Thoracic aorta (tissue), 2 donors: ENCODE data around the gene STK32C. TPM values are rescaled to one million over a fixed set of nuclear protein-coding genes. Genes with fewer than 3 reads are reported as not detected.

Source experiments
- ATAC-seq: fragments of 150-250 bp; one replicate; pipeline ENCODE4 v1.8.0; 2017; ENCODE audit warnings: low read depth; ENCODE audit not compliant: insufficient number of reproducible peaks, low FRiP score
- DNase-seq: peaks from one replicate; pipeline ENCODE4 v3.0.0-alpha.2; 2020; ENCODE audit warnings: low spot score
- H3K27ac ChIP-seq, 2 donors: fragments of 200-600 bp; sonication (generic); 1 replicate in 1 of 2; 2 replicates in 1 of 2; pipeline ENCODE4 v1.5.1; 2016; ENCODE audit warnings: mild to moderate bottlenecking in 2 of 2, moderate library complexity in 2 of 2
- H3K27me3 ChIP-seq: fragments of 200-600 bp; sonication (generic); replicated peaks from 2 replicates; pipeline ENCODE4 v1.6.0; 2016; ENCODE audit warnings: mild to moderate bottlenecking; ENCODE audit not compliant: insufficient read depth
- H3K36me3 ChIP-seq: fragments of 200-600 bp; sonication (generic); one replicate; pipeline ENCODE4 v1.5.1; 2016
- H3K4me1 ChIP-seq, 2 donors: fragments of 200-600 bp; sonication (generic); 1 replicate in 1 of 2; 2 replicates in 1 of 2; pipeline versions ENCODE4 v1.5.1 to v1.6.0; 2016; ENCODE audit warnings: low read depth in 2 of 2, mild to moderate bottlenecking in 1 of 2; ENCODE audit not compliant: control insufficient read depth in 1 of 2
- H3K4me3 ChIP-seq: fragments of 200-600 bp; sonication (generic); 2 replicates; pipeline ENCODE4 v1.5.1; 2016; ENCODE audit warnings: mild to moderate bottlenecking
- H3K9me3 ChIP-seq: fragments of 200-600 bp; sonication (generic); 2 replicates; pipeline ENCODE4 v1.5.1; 2016
- CTCF ChIP-seq: fragments of 200-600 bp; sonication (generic); IDR thresholded peaks from one replicate; pipeline ENCODE4 v1.5.1; 2019; ENCODE audit warnings: antibody characterized with exemption
- total RNA-seq, 2 donors: library from RNA; depleted of rRNA; stranded (reverse); fragments of >200 nt; gene quantifications; one replicate each; pipeline versions ENCODE4 v1.1.0 to v1.2.3, GENCODE V29; 2016

The STK32C gene
- total RNA-seq, 2 donors from 2014 or later, result 1.1 to 4.2 TPM

GRCh38 chr10:132344386-132344785, 36.6 kb upstream of the STK32C start:
- Histone ChIP-seq H3K4me3 (no peak overlapping the region), H3K36me3 (no peaks in the 10 kb centered on the region), H3K4me1 (no peaks in the 10 kb centered on the region), H3K27me3 (no peaks in the 10 kb centered on the region), H3K27ac (no peak overlapping the region), H3K9me3 (no peaks in the 10 kb centered on the region)
- DNase-seq (no peak), ATAC-seq (no peak)
- no peak for TF ChIP-seq CTCF

- H3K4me3 ChIP-seq, result no peak overlapping the region
- no peak for TF ChIP-seq CTCF
- H3K27ac ChIP-seq, result no peak overlapping the region
- no peaks in the 10 kb centered on the region for H3K27me3 ChIP-seq
- no peaks in the 10 kb centered on the region for H3K4me1 ChIP-seq
- H3K9me3 ChIP-seq, result no peaks in the 10 kb centered on the region
- DNase-seq (no peak), ATAC-seq (no peak)
- H3K36me3 ChIP-seq, result no peaks in the 10 kb centered on the region
These were observed 34.8 kb upstream of the STK32C start for GRCh38 chr10:132342553-132342952.

GRCh38 chr10:132341781-132342180, 34.0 kb upstream of the STK32C start:
- H3K36me3 ChIP-seq, result no peaks in the 10 kb centered on the region

GRCh38 chr10:132341017-132341416, 33.3 kb upstream of the STK32C start:
- Histone ChIP-seq H3K36me3 (no peaks in the 10 kb centered on the region), H3K4me1 (no peaks in the 10 kb centered on the region), H3K27me3 (no peaks in the 10 kb centered on the region), H3K4me3 (no peak overlapping the region), H3K9me3 (no peaks in the 10 kb centered on the region), H3K27ac (no peak overlapping the region)
- TF ChIP-seq CTCF, result no peak
- no peak for DNase-seq
- no peak for ATAC-seq

More at GRCh38 chr10:132341781-132342180, 34.0 kb upstream of the STK32C start:
- TF ChIP-seq CTCF, result no peak
- no peak overlapping the region for H3K4me3 ChIP-seq
- DNase-seq (no peak), ATAC-seq (no peak)
- no peaks in the 10 kb centered on the region for H3K27me3 ChIP-seq
- no peaks in the 10 kb centered on the region for H3K9me3 ChIP-seq
- H3K27ac ChIP-seq, result no peak overlapping the region
- no peaks in the 10 kb centered on the region for H3K4me1 ChIP-seq

GRCh38 chr10:132339276-132339675, 31.5 kb upstream of the STK32C start:
- Histone ChIP-seq H3K27ac (no peak overlapping the region), H3K4me1 (no peaks in the 10 kb centered on the region), H3K4me3 (no peak overlapping the region), H3K36me3 (no peaks in the 10 kb centered on the region), H3K27me3 (no peaks in the 10 kb centered on the region), H3K9me3 (no peaks in the 10 kb centered on the region)
- TF ChIP-seq CTCF, result no peak
- DNase-seq (no peak), ATAC-seq (no peak)
